ENCODE measurements around the gene ZXDC. TPM values are rescaled to one million over a fixed set of nuclear protein-coding genes. Genes with fewer than 3 reads are reported as not detected.

ZXDC gene
- total RNA-seq, 1 experiment from 2014 or later = 12.2 TPM

DNA sequence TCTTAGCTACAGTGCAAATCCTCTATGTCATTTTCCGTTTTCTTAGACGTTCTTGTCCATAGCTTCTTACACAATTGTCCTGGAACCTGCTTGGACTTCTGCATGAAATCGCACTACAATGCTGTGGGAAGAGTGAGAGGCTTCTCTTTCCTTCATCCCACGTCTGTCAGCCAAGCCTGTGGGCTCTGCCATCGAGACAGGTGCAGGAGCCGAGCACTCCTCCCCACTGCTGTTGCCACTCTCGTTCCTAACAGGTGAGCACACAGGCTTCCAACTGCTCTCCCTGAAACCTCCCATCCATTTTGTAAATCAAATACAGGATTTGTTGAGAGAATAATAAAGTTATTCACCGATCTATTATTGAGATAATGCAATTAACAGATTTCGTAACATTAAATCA is 23.5 kb downstream of the ZXDC start:
- DNase-seq (ENCODE audit: low spot score) = no peak

- DNase-seq (ENCODE audit: low spot score) = no peak
Measured at GRCh38 chr3:126451511-126451910, 24.2 kb downstream of the ZXDC start.

GRCh38 chr3:126450744-126451143 is 24.9 kb downstream of the ZXDC start:
- DNase-seq (ENCODE audit: low spot score) = no peak

- DNase-seq (ENCODE audit: low spot score) = no peak
Measured at GRCh38 chr3:126450219-126450618, 25.5 kb downstream of the ZXDC start.

- no peak for DNase-seq (ENCODE audit: low spot score)
Measured at GRCh38 chr3:126449621-126450051, 26.1 kb downstream of the ZXDC start.

DNA sequence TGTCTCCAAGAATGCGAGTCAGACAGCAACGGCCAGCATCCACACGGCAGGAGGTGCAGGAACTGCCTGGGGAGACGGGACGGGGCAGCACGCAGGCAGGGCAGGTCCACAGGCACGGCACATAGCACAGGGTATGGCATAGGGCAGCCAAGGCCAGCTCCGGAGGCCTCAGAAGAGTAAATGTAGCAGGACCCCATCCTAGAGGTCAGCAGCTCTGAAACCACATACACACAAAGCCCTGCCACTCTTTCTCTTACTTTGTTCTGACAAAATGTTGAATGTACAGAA is 26.9 kb downstream of the ZXDC start:
- no peak for DNase-seq (ENCODE audit: low spot score)

GRCh38 chr3:126448136-126448892 is 27.4 kb downstream of the ZXDC start:
- DNase-seq (ENCODE audit: low spot score) = no peak

GRCh38 chr3:126447456-126448106 is 28.1 kb downstream of the ZXDC start:
- no peak for DNase-seq (ENCODE audit: low spot score)

DNA sequence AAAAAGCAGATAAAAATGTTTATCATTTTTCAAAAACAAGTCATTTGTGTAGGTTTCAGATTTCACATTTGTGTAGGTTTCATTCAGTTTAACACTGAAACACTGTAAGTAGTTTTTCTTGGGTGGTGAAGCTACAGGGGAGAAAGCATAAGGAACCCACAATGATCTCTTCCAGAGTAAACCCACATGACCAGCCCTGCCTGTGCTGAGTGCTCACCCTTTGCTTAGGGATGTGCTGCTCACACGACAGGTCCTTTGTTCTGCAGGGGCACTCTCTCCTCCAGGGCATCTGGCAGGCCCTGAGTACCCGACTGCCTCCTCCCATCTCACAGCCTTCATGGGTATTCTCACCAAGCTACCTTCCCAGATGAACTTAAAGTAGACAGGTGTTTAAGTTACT is 28.9 kb downstream of the ZXDC start:
- no peak for DNase-seq (ENCODE audit: low spot score)

DNA sequence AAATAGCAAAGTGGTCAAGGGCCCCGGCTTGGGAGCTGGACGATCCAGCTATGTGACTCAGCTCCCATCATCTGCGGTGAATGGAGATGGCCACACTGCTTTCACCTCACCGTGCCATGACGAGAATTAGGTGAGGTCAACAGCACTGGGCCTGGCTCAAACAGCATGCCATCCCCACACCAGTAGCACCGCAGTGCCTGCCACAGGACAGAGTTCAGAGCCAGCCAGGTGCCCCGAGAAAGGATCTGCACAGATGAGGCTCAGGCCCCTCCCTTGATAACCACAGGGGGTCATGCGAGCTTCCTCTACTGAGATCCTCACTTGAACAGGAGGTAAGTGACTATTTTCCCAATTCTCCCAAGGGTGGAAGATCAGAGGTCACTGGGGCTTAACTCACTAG is 29.4 kb downstream of the ZXDC start:
- DNase-seq (ENCODE audit: low spot score) = no peak

- DNase-seq (ENCODE audit: low spot score) = no peak
Measured at GRCh38 chr3:126445506-126445905, 30.2 kb downstream of the ZXDC start.

DNA sequence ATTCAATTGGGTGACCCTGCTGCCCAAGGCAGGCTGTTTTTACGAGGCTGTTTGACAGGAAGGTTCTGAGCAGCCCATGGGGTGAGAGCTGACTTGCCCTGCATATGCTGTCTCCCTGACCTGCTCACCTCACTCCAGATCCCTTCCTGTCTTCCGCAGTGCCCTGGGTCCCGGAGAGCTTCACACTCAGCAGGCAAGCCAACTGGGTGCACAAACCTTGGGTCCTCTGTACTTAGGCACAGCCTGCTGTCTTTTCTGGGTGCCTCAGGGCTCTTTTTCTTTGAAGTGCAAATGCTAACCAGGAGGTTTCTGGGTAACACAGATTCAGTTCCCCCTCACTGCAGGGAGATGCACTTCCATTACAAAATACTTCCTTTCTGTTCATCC is 32.8 kb downstream of the ZXDC start:
- no peak for DNase-seq (ENCODE audit: low spot score)

DNA sequence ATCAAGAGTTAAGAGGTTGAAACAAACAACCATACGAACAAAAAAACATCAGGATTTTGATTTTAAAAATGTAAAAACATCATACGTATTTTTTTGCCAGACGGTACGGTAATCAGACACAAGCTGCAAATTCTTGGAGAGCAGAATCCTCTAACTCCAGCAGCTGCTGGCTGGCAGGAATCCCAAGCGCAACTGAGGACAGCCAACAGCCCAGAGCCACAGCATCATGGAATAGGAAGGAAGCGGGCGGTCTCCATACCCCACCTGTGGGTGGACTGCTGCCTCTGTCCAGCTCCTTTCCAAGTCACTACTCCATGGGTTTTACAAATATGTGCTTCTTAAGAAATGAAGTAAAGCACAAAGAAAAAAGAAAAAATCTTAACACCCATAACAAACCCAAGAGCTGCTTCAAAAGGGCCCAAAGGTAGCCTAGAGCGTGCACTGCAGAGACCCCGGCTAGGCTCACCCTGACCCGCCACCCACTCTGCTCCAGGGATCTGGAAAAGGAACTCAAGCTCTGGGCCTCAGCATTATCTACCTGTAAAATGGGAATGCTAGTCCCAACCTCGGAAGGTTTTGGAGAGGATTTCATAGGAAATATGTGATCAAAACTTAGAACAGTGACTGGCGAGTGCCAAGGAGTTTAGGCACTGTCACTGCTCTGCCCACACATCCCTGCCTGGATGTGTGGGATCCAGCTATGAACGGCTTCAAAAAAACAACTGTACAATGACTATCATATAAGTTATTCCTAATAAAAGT is 33.4 kb downstream of the ZXDC start:
- DNase-seq (ENCODE audit: low spot score) = no peak

GRCh38 chr3:126441256-126441880 is 34.3 kb downstream of the ZXDC start:
- no peak for DNase-seq (ENCODE audit: low spot score)

DNA sequence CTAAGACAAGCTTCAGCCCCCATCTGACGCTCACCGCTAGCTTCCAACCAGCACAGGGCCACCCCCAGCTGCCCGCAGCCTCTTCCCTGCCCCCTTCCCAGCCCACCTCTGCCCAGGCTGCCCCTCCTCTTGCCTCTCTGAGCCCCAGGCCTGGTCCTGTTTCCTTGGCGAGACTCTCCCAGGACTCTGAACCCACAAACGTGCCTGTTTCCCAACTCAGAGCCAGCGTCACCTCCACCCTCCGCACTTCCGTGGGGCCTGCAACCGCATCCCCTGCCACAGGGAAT is 35.0 kb downstream of the ZXDC start:
- no peak for DNase-seq (ENCODE audit: low spot score)

DNA sequence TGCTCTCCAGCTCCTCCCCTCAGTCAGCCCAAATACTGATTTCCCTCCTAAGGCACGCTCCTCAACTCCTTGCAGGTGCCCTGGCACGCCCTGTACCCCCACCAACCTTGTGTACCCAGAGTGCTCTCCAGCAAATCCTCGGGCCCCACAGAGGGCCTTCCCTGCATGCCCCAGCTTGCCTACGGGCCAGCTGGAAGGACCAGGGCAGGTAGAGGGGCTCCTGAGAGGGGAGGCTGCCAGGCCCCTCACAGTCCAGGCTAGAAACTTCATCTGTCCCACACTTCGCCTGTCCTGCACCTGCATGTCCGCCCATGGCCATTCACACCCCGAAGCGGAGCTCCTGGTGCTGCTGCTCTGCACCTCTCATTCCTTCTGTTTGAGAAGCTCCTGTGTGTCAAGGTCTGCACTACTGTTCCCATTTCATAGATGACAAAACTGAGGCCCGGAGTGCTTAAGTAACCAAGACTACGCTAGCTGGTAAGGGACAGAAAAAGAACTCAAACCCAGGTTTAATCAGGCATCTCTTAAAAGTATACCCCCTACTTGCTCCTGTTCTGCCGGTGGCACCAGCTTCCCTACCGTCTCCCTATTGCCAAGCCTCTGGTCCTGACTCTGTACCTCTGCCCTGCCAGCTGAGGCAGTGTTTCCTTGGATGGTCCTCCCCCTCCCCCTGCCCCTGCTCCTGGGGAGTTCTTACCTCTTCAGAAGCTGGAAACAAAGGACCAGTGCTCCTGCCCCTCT is 35.6 kb downstream of the ZXDC start:
- DNase-seq (ENCODE audit: low spot score) = no peak

DNA sequence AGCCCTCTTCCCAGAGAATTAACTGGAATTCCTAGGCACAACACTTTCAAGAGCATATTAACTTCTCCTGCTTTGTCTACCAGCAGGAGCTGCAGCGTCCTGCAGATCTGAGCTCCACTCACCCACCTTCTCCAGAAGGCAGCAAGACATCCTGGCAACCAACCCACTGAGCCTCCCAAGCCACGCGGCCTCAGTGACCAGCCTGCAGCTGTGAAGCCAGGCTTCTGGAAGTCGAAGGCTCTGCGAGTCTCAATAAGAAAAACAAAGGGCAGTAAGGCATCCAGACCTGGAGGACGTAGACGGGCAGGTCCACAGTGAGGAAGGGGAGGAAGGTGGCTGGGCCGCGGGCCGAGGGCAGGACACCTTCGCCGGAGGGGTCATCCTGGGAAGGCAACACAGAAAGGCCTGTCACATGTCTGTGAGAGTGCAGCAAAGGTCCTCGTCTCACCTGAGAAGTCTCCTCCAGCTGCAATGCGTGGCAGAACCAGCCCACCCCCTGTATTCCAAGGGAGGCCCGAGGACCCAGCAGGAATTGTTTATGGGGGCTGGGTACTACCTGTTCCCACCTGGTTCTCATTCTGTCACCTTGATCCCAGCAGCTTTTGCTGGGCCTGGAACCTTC is 36.2 kb downstream of the ZXDC start:
- no peak for DNase-seq (ENCODE audit: low spot score)

DNA sequence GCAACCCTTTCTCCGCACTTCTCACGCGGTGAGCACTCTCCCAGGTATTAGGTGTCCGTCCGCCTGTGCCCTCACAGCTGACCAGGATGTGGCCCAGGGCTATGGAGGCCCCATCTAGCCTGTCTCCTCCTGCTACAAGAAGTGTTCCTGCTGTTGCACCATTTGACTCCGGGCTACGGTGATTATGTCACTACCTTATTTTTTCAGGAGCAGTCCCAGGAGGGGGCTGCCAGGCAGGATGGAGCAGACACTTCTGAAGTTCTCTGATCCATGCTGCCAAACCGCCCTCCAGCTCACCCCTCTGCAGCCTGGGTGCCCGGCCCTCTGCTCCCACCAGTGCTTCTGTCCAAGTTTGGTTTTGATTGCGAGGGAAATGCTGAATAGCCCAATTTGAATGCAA is 36.9 kb downstream of the ZXDC start:
- DNase-seq (ENCODE audit: low spot score) = no peak

GRCh38 chr3:126438186-126438585 is 37.5 kb downstream of the ZXDC start:
- DNase-seq (ENCODE audit: low spot score) = no peak

DNA sequence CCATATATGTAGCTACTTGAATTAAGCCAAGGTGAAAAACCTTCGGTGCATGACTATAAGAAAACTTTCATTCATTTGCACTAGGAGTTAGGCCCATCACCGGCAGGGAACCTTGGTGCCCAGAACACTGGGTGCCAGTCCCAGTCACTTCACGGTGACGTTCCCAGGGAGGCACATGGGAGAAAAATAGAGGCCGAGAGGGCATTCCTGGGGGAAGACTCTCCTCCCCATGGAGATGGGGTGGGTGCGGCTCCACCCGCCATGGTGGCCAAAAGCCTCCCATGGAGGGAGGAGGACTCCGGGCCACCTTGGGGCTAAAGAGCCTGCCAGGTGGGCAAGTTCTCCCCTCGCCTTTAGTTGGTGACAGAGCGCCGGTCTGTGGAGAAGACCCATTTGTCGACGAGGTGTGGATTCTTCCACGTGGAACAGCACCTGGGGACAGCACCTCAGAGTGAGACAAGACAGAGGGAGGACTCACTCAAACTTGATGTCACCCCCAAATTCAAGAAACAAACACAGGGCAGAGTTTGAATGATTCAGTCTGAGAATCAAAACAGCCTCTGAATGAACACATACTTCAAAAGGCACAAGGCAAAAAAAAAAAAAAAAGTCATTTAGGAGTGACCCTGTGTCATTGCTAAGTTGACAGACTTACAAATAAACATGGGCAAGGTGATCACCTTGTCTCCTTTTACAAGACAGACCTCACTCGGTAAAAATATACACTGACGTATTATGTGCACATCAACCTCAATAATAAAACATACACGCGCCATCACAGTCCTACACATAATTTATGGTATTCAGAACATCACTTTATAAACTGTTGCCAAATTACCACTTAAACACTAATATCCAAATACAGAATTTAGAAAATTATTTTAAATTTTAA is 38.6 kb downstream of the ZXDC start:
- DNase-seq (ENCODE audit: low spot score) = no peak

All from H4 (cell line).